DMS153 (cell line): ENCODE data around the gene RPS19.

ENCODE experiments used
- DNase-seq: peaks from one replicate; lab custom pipeline; 2025; lab: John Stamatoyannopoulos, UW

Gene RPS19

DNA sequence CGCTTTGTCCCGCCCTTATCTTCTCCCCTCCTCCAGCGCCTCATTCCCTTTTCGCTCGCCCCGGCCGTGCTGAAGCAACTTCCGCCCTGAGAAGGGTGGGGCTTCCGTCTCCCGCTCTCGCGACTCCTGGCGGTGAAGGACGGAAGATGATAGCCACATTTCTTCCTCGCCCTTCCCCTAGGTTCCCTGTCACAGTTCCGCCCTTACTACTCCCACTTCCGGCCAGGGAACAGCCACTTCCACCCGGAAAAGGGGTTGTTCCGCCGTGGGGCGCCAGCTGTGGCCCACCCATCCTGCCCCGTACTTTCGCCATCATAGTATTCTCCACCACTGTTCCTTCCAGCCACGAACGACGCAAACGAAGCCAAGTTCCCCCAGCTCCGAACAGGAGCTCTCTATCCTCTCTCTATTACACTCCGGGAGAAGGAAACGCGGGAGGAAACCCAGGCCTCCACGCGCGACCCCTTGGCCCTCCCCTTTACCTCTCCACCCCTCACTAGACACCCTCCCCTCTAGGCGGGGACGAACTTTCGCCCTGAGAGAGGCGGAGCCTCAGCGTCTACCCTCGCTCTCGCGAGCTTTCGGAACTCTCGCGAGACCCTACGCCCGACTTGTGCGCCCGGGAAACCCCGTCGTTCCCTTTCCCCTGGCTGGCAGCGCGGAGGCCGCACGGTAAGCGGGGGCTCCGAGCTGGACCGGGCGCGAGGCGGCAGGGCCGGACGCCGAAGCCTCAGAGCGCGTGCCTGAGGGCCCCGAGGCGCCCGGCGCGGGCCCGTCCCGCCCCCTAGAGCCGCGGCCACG, at the start of gene RPS19:
Gene RPS19 (plus strand): TSS at position 638 of the 801 bp plus-strand sequence. CDS start 520 bp downstream, outside the sequence.
- DNase-seq: peak; percentile 99

DNA sequence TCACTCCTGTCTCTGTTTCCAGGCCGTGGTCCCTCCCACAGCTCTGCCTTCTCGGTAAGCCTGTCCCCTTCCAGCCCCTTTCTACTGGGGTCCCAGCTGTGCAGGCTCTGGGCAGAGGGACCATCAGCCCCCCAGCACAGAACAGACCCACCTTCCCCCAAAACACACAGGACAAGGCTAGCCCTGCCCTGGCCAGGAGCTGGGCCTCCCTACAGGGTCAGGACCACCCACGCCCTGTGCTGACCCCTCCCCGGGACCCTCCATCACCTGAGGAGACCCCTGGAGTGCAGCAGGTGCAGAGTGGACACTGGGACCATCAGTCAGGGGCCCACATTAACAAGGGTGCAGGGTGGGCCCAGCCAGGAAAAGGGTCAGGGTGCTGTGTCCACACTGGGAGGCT, 49.8 kb upstream of the RPS19 start:
- DNase-seq: no peak

DNA sequence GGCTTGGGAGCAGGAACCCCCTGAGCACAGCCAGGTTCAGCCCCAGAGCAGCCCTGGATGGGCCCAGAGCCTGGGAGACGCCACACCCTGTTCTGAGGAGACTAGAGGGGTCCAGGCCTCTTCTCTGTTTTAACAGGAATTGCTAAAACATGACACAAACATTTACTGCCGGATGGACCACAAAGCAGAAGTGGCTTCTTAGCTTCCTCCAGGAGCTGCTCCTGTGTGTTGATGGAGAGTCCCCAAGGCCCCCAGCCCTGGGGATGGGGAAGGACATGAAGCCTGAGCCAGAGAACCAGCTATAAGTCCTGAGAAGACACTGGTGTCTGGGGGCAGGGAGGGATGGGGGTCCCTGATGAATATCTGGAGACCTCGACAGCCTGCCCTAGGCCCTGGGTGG, 49.0 kb upstream of the RPS19 start:
- no peak for DNase-seq

DNA sequence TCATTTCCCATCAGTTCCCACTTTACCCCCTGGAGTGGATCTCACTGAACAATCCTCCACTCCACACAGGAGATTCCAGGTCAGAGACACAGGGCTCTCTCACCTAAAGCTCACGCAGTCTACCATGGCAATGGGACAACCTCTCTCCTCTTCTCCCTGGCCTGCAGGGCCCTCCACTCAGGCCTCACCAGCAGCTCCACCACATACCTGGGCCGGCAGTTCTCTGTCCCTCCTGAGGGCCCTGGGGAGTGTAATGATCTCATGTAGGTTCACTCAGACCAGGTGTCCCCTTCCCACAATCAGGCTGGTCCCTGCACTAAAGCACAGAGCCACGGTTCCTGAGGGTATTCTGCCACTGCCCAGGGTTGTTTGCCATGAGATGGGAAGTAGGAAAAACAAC, 48.1 kb upstream of the RPS19 start:
- DNase-seq: no peak

DNA sequence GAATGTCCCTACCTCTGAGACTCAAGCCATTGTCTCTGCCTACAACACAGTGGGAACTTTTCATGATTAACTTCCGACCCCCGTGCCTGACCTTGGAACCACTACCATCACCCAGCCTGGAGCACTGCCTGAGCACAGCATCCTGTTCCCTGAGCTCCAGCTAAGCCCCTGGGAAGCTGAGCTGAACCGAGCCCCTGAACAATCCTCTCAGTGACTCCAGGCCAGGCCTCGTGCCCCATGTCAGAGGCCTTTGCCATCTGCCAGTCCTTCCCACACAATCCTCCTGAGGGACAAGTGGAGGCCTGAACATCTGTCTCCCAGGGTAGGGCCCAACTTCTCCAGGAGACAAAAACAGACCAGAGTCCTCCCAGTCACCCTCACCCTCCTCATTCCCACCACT, 46.1 kb upstream of the RPS19 start:
- no peak for DNase-seq

DNA sequence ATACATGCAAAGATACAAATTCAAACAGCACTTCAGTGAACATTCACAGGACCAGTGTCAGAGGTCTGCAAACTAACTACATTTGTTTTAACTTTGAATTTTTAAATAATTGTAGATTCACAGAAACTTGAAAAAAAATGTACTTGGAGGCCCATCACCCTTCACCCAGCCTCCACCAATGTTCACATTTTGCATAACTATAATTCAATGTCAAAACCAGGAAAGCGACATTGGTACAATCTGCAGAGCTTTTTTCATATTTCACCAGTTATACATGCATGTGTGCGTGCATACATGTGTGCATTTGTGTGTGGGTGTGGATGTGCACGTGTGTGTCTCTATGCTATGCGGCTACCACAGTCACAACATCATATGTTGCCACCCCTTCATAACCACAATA, 44.8 kb upstream of the RPS19 start:
- no peak for DNase-seq

DNA sequence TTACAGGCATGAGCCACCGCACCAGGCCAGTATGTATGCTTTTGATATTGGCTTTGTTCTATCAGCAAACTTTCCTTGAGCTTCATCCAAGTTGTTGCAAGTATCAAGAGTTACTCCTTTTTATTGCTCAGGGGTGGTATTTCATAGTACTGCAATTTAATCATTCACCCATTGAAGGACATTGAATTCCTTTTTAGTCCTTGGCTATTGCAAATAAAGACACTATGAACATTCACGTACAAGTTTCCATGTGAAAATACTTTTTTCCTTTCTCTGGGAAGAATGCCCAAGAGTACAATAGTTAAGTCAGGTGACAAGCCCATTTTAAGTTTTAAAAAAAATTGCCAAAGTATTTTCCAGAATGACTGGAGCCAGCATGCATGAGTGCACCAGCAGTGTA, 43.3 kb upstream of the RPS19 start:
- no peak for DNase-seq

DNA sequence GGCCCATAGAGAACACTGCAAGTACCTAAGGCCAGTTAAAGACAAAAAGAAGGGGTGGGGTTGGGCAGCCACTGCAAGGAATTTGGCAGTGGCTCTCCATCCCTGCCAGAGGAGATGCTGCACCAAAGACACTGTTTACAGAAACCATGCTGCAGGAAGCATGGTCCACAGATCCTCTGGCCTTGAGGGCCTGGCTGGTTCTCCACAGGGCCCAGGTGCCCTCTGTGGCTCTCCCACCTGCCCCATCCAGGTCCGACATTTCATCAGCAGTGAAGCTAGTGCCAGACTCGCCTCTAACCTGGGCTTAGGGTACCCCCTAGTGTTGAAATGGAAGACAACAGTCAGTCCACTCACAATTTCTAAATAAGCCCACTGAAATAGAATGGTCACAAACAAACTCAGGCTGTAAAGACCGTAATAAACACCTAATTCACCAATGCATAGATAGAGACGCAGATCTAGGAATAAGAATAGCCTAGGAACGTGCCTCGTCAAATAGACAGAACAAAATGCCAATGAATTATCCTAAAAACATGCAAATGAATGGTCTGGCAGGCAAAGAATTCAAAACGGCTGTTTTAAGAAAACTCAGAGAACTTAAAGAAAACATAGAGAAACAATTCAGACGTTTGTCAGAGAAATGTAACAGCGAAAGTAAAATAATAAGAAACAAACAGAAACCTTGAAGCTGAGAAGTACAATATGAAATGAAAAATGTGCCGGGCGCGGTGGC, 38.9 kb upstream of the RPS19 start:
- DNase-seq: peak; percentile 76

DNA sequence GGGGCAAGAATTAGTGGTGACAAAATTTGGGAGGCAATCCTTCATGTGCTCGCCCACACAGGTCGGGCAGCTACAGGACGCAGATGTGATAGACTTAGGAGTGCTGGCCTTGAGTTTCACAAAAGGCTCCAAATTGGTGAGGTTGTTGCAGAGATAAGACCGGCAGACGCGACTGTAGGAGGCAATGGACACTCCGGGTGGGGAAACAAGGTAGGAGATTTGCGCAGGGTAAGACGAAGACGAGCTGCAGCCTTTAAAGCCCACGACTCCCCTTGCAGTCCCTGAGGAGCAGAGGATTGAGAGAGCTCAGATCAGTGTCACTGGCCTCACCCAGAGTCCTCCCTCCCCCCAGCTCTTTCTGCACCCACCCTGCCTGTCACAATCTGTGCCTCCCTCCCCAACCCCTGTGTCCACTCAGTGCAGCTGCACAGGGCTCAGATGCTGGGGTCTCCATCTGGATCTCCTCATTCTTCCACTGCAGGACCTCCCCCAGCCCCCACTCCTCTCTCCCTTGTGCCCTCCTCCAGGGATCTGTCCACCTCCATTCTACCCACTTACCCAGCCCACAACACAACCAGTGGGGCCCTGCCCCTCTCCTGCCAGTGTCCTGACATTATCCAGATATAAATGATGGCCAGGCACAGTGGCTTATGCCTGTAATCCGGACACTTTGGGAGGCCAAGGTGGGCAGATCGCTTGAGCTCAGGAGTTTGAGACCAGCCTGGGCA, 21.9 kb upstream of the RPS19 start:
- DNase-seq: no peak

DNA sequence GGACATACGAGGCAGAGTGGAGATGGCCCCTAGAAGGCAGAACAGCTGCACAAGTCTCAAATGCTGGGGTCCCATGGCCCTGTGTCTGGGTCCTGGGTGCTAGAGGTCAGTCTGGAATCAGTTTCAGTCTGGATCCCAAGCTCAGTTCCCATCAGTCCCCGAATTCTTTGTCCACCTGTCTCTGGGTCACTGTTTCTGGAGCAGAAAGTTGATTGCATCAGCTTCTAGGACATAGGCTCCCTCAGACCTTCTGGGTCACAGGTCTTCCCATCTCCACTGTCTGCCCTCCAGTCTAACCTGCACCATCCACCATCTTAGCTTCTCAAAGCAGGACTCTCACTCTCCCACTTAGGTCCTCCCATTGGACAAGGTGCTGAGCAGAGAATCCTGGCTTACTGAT, 20.8 kb upstream of the RPS19 start:
- no peak for DNase-seq

DNA sequence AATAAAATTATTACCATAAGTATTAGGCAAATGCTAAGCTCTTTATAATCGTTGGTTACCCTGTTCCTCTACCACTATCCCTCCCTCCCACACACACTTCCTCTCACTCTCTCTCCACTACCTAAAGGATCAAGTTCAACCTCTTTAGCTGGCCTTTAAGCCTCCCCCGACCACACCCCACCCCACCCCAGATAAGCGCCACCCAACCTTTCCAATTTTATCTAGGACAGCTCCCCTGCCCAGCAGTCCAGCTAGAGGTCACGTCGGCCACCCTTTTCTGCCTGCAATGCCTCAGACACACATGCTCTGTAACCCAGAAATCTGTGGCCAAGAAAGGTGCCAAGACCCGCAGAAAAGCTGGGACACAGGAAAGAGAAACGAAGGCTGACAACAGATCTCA, 16.7 kb upstream of the RPS19 start:
- no peak for DNase-seq

DNA sequence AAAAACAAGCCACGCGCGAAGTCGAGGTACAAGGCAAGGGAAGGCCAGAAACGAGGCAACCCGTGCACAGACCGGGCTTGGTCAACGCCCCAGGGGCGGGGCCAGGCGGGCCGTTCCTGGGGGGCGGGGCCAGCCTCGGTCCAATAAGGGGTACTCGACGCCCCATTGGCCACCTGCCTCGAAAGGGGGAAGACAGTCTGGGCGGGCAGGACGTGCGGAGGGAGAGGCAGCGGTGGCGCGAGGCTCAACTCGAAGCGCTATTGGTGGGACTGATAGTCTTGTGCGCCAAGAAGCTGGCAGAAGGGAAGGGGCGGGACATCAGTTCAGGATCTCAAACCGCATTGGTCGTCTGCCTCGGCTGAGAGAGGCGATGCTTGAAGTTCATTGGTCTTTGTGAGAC, 15.5 kb upstream of the RPS19 start, which contains the start of gene LYPD4:
Gene LYPD4 (minus strand): TSS at position 83 of the 400 bp plus-strand sequence. CDS start 5,398 bp downstream, outside the sequence.
- no peak for DNase-seq

DNA sequence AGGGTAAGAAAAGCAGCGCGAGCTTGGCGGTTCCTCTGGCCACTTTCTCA, 15.2 kb upstream of the RPS19 start, which contains the start of gene DMRTC2:
Gene DMRTC2 (plus strand): TSS at position 42 of the 50 bp plus-strand sequence. CDS start 2,387 bp downstream, outside the sequence.
- no peak for DNase-seq

DNA sequence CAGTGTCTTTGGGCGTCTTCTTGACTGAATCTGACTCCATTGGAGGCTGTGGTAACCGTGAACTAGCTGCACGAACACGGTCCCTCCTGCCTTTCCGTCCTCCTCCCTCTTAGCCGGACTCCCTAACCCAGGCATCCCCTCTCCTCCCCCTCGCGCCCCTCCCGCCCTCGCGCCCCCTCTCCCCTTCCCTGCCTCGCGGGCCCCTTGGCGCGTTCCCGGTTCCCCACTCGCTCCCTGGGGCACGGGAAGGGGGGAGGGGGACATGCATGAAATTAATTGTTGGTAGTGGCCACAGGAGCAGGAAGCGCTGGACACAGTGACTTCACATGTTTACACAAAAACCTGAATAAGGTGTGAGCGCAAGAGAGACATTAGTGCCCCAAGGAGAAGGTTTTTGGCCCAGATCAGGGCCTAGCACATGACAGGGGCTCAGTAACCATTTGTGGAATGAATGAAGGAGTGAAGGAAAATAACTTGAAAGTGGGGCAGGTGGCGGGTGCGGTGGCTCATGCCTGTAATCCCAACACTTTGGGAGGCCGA, 14.9 kb upstream of the RPS19 start:
- no peak for DNase-seq

DNA sequence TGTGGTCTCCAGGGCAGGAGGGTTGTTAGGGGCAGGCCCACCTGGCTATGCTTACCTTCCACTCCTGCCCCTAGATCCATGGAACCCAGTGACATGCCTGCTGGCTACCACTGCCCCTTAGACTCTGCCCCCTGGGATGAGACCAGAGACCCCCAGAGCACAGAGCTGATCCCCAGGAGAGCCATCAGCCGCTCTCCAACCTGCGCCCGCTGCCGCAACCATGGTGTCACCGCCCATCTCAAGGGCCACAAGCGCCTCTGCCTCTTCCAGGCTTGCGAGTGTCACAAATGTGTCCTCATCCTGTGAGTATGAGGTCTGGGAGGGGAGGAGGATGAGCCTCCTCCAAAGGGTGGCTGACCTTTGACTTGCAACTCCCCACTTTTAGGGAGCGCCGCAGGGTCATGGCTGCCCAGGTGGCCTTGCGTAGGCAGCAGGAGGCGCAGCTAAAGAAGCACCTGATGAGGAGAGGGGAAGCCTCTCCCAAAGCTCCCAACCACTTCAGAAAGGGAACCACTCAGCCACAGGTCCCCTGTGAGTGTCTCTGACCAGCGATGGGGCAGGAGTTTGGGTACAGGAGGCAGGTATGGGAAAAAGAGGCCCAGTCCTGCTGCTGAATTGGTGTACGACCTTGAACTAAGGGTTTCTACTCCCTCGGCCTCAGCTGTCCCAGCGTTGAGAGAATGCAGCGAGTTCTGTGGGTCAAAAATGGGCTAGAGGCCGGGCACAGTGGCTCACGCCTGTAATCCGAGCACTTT, 12.5 kb upstream of the RPS19 start:
- DNase-seq: no peak

DNA sequence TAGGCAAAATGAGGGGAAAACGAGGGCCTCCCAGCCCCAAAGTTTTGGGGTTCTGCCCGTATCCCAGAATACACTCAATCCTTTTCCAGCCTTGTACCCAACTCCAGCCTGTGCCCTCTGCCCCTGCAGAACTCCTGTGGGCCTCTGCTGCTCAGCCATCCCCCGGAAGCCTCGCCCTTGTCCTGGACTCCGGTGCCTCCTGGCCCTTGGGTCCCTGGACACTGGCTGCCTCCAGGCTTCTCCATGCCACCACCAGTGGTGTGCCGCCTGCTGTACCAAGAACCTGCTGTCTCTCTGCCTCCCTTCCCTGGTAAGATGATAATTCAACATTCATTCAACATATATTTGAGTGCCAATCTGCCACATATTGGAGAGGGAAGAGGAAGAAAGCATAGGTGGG, 11.4 kb upstream of the RPS19 start:
- DNase-seq: no peak

DNA sequence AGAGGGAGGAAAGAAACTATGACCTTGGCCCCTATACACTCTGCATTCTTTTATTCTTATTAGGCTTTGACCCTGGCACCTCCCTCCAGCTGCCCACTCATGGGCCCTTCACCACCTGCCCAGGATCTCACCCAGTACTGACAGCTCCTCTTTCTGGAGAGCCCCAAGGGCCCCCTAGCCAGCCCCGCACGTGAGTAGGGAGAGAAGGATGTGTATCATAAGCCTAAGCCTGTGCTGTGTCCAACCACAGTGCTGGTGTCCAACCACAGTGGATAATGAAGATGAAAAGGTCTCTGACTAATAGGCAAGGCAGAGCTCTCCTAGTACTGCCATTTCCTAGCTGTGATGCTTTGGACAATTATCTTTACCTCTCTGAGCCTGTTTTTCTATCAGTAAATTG, 11.0 kb upstream of the RPS19 start:
- DNase-seq: no peak

DNA sequence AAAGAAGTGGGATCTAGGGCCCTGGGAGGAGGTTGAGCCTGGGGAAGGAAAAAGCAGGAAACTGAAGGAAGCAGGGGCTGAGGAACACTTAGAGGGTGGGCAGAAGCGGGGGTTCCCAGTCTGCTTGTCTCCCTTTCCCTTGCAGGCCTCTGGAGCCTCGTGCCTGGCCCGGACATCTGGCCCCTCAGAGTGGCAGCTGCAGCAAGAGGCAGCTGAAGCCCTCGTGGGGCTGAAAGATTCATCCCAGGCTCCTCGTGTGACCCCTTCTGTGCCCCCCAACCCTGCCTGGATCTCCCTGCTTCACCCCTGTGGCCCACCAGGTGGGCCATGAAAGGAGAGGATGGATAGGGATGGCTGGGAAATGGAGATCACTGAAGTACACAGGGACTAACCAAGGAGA, 9.7 kb upstream of the RPS19 start:
- DNase-seq: no peak

DNA sequence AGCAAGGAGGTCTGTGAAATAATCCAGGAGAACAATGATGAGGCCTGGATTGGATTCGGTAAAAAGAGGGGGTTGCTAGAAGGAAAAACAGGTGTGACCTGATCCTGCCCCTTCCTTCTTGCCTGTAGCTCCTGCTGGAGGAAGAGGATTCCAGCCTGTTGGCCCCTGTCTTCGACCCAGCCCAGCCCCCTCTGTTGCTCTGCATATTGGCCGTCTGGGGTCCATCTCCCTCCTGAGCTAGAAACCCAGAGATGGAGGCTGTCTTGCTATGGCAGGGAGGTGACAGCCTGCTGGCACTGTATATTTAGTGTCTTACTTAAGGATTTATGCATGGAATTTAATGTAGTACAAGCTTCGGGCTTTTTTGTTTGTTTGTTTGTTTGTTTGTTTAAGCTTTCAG, 8.6 kb upstream of the RPS19 start:
- no peak for DNase-seq

DNA sequence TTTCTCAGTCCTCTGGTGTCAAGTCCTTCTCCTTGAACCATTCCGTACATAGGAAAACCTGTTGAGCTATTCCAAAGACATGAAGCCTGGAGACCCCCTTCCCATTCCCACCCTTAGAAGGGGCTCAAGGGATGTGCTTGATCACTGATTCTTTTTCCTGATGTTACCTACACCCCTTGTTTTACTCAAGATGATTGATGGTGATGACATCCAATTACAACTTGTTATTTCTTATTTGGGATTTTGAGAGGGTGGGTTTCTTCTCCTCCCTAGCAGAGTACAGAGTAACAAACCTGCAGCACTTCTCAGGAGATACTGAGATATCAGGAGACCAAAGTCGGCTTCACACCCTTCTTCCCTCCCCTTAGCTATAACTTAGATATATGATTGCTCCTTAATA, 6.7 kb upstream of the RPS19 start:
- DNase-seq: no peak

DNA sequence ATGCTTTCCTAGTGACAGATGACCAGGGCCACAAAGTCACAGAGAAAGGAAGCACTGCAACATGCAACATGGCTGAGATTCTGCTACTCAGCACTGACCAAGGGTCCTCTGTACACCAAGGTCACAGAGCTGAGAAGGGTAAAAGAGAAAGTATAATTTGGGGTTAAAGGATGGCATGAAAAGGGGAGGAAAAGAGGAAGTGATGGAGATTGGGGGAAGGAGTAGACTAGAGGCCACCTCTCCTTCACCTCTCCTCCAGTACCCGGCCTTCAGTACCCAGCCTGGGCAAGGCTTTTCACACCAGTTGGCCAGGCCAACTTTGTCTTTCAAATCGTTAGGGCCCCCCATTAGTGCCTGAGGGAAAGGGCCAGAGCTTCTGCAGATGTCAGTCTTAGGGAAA, 6.3 kb upstream of the RPS19 start:
- no peak for DNase-seq

DNA sequence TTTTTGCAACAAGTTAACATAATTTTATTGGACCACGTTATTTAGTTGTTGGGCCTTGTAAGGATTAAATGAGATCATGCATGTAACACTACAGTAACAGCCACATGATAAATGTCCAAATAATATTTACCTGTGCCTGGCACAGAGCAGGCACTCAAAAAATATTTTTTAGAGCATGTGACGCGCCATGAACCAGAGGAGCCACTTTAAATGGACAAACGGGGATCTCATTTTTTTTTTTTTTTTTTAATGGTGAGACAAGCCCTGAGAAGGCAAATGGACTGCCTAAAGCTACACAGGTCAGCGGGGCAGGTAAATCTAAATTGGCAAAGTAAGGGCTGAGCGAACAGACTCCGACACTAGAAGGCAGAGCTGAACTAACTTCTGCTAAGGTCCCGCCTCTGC, 840 bp upstream of the RPS19 start:
- DNase-seq: no peak
